OCI-LY7 (cell line): Measurements from ENCODE around the gene GPX3. TPM values are rescaled to one million over a fixed set of nuclear protein-coding genes. Genes with fewer than 3 reads are reported as not detected.

Experiments
- BruUV-seq: library from RNA; stranded (reverse); fragments of 400-500 nt; replicated peaks from 2 replicates; lab custom pipeline; 2021; lab: Mats Ljungman, UMichigan
- CTCF ChIA-PET: fragments of 300-600 bp; sonication (Branson Sonifier 250); formaldehyde crosslinking; loops from one replicate; lab custom pipeline; 2022; ENCODE audit warnings: antibody characterized with exemption; ENCODE audit not compliant: unreplicated experiment; lab: Charles Lee
- POLR2A ChIA-PET: fragments of 300-600 bp; sonication (Branson Sonifier 250); formaldehyde crosslinking; loops from one replicate; lab custom pipeline; 2022; ENCODE audit warnings: antibody characterized with exemption; lab: Charles Lee
- DNase-seq: peaks from one replicate; pipeline ENCODE4 v3.0.0-alpha.2; 2015; ENCODE audit warnings: low spot score
- H2AFZ ChIP-seq: fragments of 200-600 bp; sonication (generic), shearing (Covaris generic); 2 replicates; pipeline ENCODE4 v1.6.1; 2014; ENCODE audit warnings: mild to moderate bottlenecking, antibody characterized with exemption, low read length, moderate library complexity
- H3K27ac ChIP-seq: fragments of 200-600 bp; sonication (generic); 2 replicates; pipeline ENCODE4 v1.5.1; 2014; ENCODE audit warnings: mixed run types, low read depth, mild to moderate bottlenecking, moderate library complexity, low read length, inconsistent platforms; ENCODE audit not compliant: poor library complexity, severe bottlenecking
- H3K36me3 ChIP-seq: fragments of 200-600 bp; sonication (generic); 2 replicates; pipeline ENCODE4 v1.6.1; 2014; ENCODE audit warnings: mild to moderate bottlenecking, antibody characterized with exemption, low read length, moderate library complexity, mixed read lengths; ENCODE audit not compliant: insufficient read depth
- H3K4me1 ChIP-seq: fragments of 200-600 bp; sonication (generic); 2 replicates; pipeline ENCODE4 v1.5.1; 2014; ENCODE audit warnings: mild to moderate bottlenecking, low read length; ENCODE audit not compliant: insufficient read depth, poor library complexity, severe bottlenecking
- H3K4me2 ChIP-seq: fragments of 200-600 bp; sonication (generic); 2 replicates; pipeline ENCODE4 v1.6.1; 2014; ENCODE audit warnings: mild to moderate bottlenecking, low read length
- H3K4me3 ChIP-seq: fragments of 200-600 bp; sonication (generic); 2 replicates; pipeline ENCODE4 v1.5.1; 2014; ENCODE audit warnings: mild to moderate bottlenecking, low read depth, low read length; ENCODE audit not compliant: poor library complexity, severe bottlenecking
- H3K79me2 ChIP-seq: fragments of 200-600 bp; sonication (generic); 2 replicates; pipeline ENCODE4 v1.6.1; 2016; ENCODE audit warnings: low read depth, mild to moderate bottlenecking, low read length, moderate library complexity, mixed read lengths; ENCODE audit not compliant: insufficient read depth
- H3K9me2 ChIP-seq: fragments of 200-600 bp; sonication (generic); 2 replicates; pipeline ENCODE4 v1.6.1; 2016; ENCODE audit warnings: mild to moderate bottlenecking, low read length, mixed read lengths; ENCODE audit not compliant: insufficient read depth
- H3K9me3 ChIP-seq: fragments of 200-600 bp; sonication (generic); 2 replicates; pipeline ENCODE4 v1.6.1; 2014; ENCODE audit warnings: mild to moderate bottlenecking, mixed run types, low read length, mixed read lengths
- H4K20me1 ChIP-seq: fragments of 200-600 bp; sonication (generic); 2 replicates; pipeline ENCODE4 v1.6.1; 2014; ENCODE audit warnings: mild to moderate bottlenecking, antibody characterized with exemption, low read length, moderate library complexity, mixed read lengths; ENCODE audit not compliant: insufficient read depth
- EZH2phosphoT487 ChIP-seq: fragments of 200-600 bp; sonication (generic); IDR thresholded peaks from 2 replicates; pipeline ENCODE4 v1.6.1; 2018; ENCODE audit warnings: low read depth, borderline replicate concordance, mild to moderate bottlenecking, mixed run types, antibody characterized with exemption, low read length, moderate library complexity, mixed read lengths
- intact Hi-C: fragments of 100-400 bp; cut with micrococcal nuclease; formaldehyde crosslinking; loops from one replicate; pipeline ENCODE4 v1.10.0; 2022; ENCODE audit not compliant: unreplicated experiment
- total RNA-seq, 2 experiments: library from RNA; depleted of rRNA in 1 of 2; stranded (reverse); fragments of >200 nt in 1 of 2; shearing (Covaris generic) in 1 of 2; gene quantifications; 2 replicates each; pipeline ENCODE4 v1.2.3, GENCODE V29; 2014 to 2022
- TF ChIP-seq, protein P1 (sequence below): fragments of 200-600 bp; sonication (generic); conservative IDR thresholded peaks from 2 replicates; pipeline ENCODE4 v1.5.1; 2014; ENCODE audit warnings: mild to moderate bottlenecking, antibody characterized with exemption, low read length, moderate library complexity, mixed read lengths

GPX3 gene
- total RNA-seq, 2 experiments from 2014 or later: not detected

DNA sequence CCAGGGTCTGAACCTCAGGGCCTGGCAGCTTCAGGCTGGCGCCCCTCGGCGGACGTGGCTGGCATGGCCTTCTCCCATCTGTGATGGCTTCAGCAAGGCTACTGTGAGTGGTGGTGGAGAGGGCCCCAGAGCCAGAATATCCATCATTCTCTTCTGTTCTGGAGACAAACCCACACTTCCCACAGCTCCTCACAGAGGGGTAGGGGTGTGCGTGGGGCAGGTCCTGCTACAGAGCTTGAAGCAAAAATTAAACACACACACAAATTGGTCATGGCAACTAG, 9.6 kb downstream of the GPX3 start:
- DNase-seq: no peak
- H2AFZ ChIP-seq: no peak overlapping the region
- no peaks in the 10 kb centered on the region for H3K9me3 ChIP-seq
- no peak for TF ChIP-seq EZH2phosphoT487
- TF ChIP-seq, protein P1, sequence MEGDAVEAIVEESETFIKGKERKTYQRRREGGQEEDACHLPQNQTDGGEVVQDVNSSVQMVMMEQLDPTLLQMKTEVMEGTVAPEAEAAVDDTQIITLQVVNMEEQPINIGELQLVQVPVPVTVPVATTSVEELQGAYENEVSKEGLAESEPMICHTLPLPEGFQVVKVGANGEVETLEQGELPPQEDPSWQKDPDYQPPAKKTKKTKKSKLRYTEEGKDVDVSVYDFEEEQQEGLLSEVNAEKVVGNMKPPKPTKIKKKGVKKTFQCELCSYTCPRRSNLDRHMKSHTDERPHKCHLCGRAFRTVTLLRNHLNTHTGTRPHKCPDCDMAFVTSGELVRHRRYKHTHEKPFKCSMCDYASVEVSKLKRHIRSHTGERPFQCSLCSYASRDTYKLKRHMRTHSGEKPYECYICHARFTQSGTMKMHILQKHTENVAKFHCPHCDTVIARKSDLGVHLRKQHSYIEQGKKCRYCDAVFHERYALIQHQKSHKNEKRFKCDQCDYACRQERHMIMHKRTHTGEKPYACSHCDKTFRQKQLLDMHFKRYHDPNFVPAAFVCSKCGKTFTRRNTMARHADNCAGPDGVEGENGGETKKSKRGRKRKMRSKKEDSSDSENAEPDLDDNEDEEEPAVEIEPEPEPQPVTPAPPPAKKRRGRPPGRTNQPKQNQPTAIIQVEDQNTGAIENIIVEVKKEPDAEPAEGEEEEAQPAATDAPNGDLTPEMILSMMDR: no peak
- no peak overlapping the region for H3K4me3 ChIP-seq
- H3K36me3 ChIP-seq: peaks cover 55% of the 10 kb centered on the region
- ChIA-PET CTCF (no interaction called here), POLR2A (no interaction called here)
- no peak overlapping the region for H3K4me2 ChIP-seq
- BruUV-seq: TSS peak; percentile 90
- H4K20me1 ChIP-seq: no peaks in the 10 kb centered on the region
- no peak overlapping the region for H3K27ac ChIP-seq
- H3K4me1 ChIP-seq: no peaks in the 10 kb centered on the region
- no peaks in the 10 kb centered on the region for H3K79me2 ChIP-seq
- intact Hi-C loops: no loop called here
- no peaks in the 10 kb centered on the region for H3K9me2 ChIP-seq

DNA sequence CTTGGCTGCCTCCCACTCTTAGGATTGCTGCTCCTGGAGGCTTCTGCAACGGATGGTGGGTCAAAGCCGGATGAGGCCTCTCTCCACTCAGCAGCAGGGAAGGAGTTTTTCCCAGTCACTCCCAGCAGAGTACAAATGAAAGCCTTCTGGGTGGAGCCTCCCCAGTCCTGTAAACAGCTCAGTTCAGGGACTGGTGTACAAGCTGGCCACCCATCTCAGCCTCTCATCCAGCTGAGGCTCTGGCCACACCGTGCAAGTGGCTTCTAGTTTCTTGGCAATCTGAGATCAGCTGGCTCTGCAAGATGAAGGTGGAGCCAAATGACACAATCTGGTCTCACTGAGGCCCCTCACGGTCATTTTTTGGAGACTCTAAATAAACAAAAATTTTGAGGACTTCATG, 10.0 kb downstream of the GPX3 start:
- BruUV-seq: no TSS peak
- H4K20me1 ChIP-seq: no peaks in the 10 kb centered on the region
- no peak for DNase-seq
- TF ChIP-seq, protein P1: no peak
- TF ChIP-seq EZH2phosphoT487: no peak
- H3K4me1 ChIP-seq: no peaks in the 10 kb centered on the region
- intact Hi-C loops: no loop called here
- no peak overlapping the region for H3K4me3 ChIP-seq
- peaks cover 59% of the 10 kb centered on the region for H3K36me3 ChIP-seq
- ChIA-PET POLR2A (no interaction called here), CTCF (no interaction called here)
- H3K27ac ChIP-seq: no peak overlapping the region
- no peak overlapping the region for H2AFZ ChIP-seq
- no peaks in the 10 kb centered on the region for H3K79me2 ChIP-seq
- H3K9me2 ChIP-seq: no peaks in the 10 kb centered on the region
- no peak overlapping the region for H3K4me2 ChIP-seq
- H3K9me3 ChIP-seq: no peaks in the 10 kb centered on the region

- POLR2A ChIA-PET: interaction anchor here (1.3 kb wide), 1 partner anchor 9 kb away, joined by 4 read pairs; no protein-coding TSS in a partner anchor
These were observed 11.2 kb downstream of the GPX3 start for GRCh38 chr5:151031554-151031953.

More at GRCh38 chr5:151031554-151031953, 11.2 kb downstream of the GPX3 start:
- H3K79me2 ChIP-seq: no peaks in the 10 kb centered on the region
- no peak for TF ChIP-seq EZH2phosphoT487
- TF ChIP-seq, protein P1: no peak
- H3K9me3 ChIP-seq: no peaks in the 10 kb centered on the region
- CTCF ChIA-PET: no interaction called here
- no peak overlapping the region for H3K27ac ChIP-seq
- H3K9me2 ChIP-seq: no peaks in the 10 kb centered on the region
- no peaks in the 10 kb centered on the region for H4K20me1 ChIP-seq
- DNase-seq: no peak
- no TSS peak for BruUV-seq
- peaks cover 70% of the 10 kb centered on the region for H3K36me3 ChIP-seq
- H3K4me1 ChIP-seq: no peaks in the 10 kb centered on the region
- H2AFZ ChIP-seq: no peak overlapping the region
- intact Hi-C loops: no loop called here
- no peak overlapping the region for H3K4me2 ChIP-seq
- no peak overlapping the region for H3K4me3 ChIP-seq
